HL-60 (cell line): ENCODE results near the gene ZNF44.

ENCODE experiments used
- GABPA ChIP-seq: IDR thresholded peaks from 2 replicates; pipeline ENCODE4 v1.6.1; 2012; ENCODE audit warnings: low read depth
- POLR2AphosphoS5 ChIP-seq: IDR thresholded peaks from 2 replicates; pipeline ENCODE4 v1.6.1; 2012; ENCODE audit warnings: low read depth
- TF ChIP-seq, protein P1 (sequence below): IDR thresholded peaks from one replicate; pipeline ENCODE4 v1.5.1; 2011; ENCODE audit warnings: low read length, control low read depth, inconsistent platforms; ENCODE audit not compliant: insufficient read depth
- TF ChIP-seq, protein P2 (sequence below): IDR thresholded peaks from 2 replicates; pipeline ENCODE4 v1.6.1; 2012; ENCODE audit warnings: low read depth; ENCODE audit not compliant: insufficient replicate concordance

DNA sequence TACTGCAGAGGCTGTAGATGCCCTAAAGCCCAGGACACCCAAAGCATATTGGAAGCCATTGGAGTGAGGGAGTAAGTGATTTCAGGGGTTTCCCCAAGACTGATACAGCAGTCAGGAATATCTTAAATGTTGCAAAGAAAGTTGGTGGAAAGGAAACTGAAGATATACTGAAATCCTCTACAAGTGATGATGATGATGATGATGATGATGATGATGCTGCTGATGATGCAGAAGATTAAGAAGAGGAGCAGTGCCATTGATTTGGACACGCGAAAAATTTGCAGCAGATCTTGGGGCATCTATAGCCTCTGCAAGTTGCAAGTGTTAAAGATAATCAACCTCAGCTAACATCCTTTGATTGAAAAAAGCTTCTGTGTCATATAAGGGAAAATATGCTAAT is 23.8 kb downstream of the ZNF44 start:
- TF ChIP-seq, protein P1, sequence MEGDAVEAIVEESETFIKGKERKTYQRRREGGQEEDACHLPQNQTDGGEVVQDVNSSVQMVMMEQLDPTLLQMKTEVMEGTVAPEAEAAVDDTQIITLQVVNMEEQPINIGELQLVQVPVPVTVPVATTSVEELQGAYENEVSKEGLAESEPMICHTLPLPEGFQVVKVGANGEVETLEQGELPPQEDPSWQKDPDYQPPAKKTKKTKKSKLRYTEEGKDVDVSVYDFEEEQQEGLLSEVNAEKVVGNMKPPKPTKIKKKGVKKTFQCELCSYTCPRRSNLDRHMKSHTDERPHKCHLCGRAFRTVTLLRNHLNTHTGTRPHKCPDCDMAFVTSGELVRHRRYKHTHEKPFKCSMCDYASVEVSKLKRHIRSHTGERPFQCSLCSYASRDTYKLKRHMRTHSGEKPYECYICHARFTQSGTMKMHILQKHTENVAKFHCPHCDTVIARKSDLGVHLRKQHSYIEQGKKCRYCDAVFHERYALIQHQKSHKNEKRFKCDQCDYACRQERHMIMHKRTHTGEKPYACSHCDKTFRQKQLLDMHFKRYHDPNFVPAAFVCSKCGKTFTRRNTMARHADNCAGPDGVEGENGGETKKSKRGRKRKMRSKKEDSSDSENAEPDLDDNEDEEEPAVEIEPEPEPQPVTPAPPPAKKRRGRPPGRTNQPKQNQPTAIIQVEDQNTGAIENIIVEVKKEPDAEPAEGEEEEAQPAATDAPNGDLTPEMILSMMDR = no peak
- TF ChIP-seq, protein P2, sequence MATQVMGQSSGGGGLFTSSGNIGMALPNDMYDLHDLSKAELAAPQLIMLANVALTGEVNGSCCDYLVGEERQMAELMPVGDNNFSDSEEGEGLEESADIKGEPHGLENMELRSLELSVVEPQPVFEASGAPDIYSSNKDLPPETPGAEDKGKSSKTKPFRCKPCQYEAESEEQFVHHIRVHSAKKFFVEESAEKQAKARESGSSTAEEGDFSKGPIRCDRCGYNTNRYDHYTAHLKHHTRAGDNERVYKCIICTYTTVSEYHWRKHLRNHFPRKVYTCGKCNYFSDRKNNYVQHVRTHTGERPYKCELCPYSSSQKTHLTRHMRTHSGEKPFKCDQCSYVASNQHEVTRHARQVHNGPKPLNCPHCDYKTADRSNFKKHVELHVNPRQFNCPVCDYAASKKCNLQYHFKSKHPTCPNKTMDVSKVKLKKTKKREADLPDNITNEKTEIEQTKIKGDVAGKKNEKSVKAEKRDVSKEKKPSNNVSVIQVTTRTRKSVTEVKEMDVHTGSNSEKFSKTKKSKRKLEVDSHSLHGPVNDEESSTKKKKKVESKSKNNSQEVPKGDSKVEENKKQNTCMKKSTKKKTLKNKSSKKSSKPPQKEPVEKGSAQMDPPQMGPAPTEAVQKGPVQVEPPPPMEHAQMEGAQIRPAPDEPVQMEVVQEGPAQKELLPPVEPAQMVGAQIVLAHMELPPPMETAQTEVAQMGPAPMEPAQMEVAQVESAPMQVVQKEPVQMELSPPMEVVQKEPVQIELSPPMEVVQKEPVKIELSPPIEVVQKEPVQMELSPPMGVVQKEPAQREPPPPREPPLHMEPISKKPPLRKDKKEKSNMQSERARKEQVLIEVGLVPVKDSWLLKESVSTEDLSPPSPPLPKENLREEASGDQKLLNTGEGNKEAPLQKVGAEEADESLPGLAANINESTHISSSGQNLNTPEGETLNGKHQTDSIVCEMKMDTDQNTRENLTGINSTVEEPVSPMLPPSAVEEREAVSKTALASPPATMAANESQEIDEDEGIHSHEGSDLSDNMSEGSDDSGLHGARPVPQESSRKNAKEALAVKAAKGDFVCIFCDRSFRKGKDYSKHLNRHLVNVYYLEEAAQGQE = no peak
- TF ChIP-seq GABPA = no peak
- no peak for TF ChIP-seq POLR2AphosphoS5
